NB4 (cell line): ENCODE data around the gene RNF157.

Experiments
- CTCF ChIP-seq: IDR thresholded peaks from one replicate; pipeline ENCODE4 v1.5.1; 2012; ENCODE audit warnings: low read depth, low read length
- MAX ChIP-seq: IDR thresholded peaks from 2 replicates; pipeline ENCODE4 v1.6.1; 2011; ENCODE audit warnings: low read depth, low read length
- POLR2A ChIP-seq: IDR thresholded peaks from 2 replicates; pipeline ENCODE4 v1.6.1; 2011; ENCODE audit warnings: mild to moderate bottlenecking; ENCODE audit not compliant: insufficient read length; ENCODE audit errors: extremely low read depth

GRCh38 chr17:76153640-76154039 is 86.7 kb downstream of the RNF157 start:
- no peak for TF ChIP-seq MAX
- no peak for TF ChIP-seq CTCF
- TF ChIP-seq POLR2A = no peak
